ENCODE results near the gene COPS7B.
"Not testable (repeated sequence)": the region's sequence is repeated elsewhere in the genome, so short reads cannot be mapped to it uniquely, and the experiment has no call there.

Gene COPS7B

DNA sequence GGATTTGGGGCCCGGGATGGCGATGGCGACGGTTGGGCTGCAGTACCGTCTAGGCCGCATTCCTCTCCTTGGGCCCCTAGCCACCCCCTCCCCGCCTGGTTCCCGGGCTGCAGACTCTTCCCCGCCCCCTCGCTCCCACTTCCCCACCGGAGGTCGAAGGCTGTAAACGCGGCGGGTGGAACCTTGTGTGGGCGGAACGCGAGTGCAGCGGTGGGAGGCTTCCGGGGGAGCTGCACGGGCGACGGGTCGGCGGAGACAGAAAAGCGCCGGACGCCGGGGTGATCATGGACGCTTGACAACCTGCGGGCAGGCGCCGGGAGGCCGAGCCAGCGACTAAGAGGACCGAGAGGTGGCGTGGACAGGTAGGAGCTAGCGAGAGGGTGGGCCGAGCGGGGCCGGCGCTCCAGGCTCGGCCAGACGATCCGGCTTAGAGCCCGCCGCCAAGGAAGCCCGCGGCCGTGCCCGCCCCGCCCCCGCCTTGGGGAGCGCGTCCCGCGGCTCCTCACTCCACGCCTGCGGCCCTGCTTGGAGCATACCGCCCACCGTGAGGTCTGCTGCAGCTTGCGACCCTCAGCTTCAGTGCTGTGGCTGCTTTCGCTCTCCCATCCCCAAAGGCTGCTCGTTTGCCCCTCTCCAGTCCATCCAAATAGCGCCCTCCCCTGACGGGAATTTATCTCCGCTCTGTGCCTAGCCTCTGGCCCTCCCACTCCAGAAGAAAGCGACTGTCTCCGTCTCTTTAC lies at the start of gene COPS7B:
TSS of gene COPS7B (plus strand) at position 269 of the 740 bp plus-strand sequence. CDS start 2,126 bp downstream, outside the sequence.
- DNase-seq (ENCODE audit: low spot score): peak; percentile 85

GRCh38 chr2:231737761-231738160 lies 48.5 kb upstream of the COPS7B start:
- DNase-seq (ENCODE audit: low spot score): no peak

GRCh38 chr2:231743376-231744116 lies 42.7 kb upstream of the COPS7B start:
- DNase-seq (ENCODE audit: low spot score): no peak

GRCh38 chr2:231745303-231746038 lies 40.8 kb upstream of the COPS7B start:
- DNase-seq (ENCODE audit: low spot score): no peak

DNA sequence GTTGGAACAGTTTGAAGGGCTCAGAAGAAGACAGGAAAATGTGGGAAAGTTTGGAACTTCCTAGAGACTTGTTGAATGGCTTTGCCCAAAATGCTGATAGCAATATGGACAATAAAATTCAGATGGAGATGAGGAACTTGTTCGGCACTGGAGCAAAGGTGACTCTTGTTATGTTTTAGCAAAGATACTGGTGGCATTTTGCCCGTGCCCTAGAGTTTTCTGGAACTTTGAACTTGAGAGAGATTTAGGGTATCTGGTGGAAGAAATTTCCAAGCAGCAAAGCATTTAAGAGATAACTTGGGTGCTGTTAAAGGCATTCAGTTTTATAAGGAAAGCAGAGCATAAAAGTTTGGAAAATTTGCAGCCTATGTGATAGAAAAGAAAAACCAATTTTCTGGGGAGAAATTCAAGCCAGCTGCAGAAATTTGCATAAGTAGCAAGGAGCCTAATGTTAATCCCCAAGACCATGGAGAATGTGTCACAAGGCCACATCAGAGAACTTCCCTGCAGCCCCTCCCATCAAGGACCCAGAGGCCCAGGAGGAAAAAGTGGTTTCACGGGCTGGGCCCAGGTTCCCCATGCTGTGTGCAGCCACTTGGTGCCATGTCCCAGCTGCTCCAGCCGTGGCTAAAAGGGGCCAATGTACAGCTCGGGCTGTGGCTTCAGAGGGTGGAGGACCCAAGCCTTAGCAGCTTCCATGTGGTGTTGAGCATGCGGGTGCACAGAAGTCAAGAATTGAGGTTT lies 37.9 kb upstream of the COPS7B start:
- DNase-seq (ENCODE audit: low spot score): not testable (repeated sequence)

GRCh38 chr2:231749016-231749415 lies 37.2 kb upstream of the COPS7B start:
- not testable (repeated sequence) for DNase-seq (ENCODE audit: low spot score)

DNA sequence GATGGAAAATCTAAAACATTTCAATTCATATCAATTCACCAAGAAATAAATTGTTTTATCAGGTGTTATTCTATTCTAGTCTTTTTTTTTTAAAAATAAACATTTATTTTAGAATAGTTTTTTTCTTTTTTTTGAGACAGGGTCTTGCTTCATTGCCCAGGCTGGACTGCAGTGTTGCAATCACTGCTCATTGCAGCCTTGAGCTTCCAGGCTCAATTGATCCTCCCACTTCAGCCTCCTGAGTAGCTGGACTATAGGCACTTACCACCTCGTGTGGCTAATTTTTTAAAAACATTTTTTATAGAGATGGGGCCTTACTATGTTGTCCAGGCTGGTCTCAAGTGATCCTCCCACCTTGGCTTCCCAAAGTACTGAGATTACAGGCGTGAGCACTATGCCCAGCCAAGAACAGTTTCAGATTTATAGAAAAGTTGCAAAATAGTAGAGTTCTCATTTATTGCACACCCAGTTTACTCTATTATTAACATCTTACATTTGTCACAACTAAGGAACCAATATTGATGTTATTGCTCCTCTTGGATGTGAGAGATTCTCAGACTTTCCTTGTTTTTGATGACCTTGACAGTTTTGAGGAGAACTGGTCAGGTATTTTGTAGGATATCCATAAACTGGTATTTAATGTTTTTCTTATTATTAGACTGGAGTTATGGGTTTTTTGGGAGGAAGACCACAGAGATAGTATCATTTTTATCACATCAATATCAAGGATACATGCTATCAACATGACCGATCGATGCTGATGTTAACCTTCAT lies 35.0 kb upstream of the COPS7B start:
- no peak for DNase-seq (ENCODE audit: low spot score)

GRCh38 chr2:231752061-231752460 lies 34.2 kb upstream of the COPS7B start:
- DNase-seq (ENCODE audit: low spot score): no peak

GRCh38 chr2:231761735-231762134 lies 24.5 kb upstream of the COPS7B start:
- DNase-seq (ENCODE audit: low spot score): no peak

DNA sequence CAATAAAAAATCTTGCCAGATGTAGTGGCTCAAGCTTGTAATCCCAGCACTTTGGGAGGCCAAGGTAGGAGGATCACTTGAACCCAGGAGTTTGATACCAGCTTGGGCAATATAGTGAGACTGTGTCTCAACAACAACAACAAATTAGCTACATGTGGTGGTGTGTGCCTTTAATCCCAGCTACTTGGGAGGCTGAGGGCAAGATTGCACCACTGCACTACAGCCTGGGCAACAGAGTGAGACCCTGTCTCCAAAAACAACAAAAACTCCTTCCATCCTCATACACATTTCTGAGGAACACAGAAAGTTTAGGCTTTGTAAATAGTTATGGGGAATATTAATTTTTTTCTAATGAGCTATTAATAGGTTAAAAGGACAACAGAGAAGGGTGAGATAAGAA lies 22.1 kb upstream of the COPS7B start:
- no peak for DNase-seq (ENCODE audit: low spot score)

DNA sequence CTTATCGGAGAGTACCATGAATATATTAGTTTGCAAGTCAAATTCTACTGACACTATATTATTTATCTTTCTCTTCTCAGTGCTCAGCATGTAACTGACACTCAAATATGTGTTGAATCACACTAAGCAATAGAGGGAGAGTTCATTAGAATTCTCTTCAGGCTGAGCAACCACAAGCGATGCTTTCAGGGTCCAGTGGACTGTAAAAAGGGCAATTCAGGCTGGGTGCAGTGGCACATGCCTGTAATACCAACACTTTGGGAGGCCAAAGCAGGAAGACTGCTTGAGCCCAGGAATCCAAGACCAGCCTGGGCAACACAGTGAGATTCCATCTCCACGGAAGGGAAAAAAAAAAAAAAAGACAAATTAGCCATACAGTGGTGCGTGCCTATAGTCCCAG lies 21.5 kb upstream of the COPS7B start:
- DNase-seq (ENCODE audit: low spot score): peak; percentile 94

GRCh38 chr2:231765496-231765929 lies 20.7 kb upstream of the COPS7B start:
- DNase-seq (ENCODE audit: low spot score): no peak

DNA sequence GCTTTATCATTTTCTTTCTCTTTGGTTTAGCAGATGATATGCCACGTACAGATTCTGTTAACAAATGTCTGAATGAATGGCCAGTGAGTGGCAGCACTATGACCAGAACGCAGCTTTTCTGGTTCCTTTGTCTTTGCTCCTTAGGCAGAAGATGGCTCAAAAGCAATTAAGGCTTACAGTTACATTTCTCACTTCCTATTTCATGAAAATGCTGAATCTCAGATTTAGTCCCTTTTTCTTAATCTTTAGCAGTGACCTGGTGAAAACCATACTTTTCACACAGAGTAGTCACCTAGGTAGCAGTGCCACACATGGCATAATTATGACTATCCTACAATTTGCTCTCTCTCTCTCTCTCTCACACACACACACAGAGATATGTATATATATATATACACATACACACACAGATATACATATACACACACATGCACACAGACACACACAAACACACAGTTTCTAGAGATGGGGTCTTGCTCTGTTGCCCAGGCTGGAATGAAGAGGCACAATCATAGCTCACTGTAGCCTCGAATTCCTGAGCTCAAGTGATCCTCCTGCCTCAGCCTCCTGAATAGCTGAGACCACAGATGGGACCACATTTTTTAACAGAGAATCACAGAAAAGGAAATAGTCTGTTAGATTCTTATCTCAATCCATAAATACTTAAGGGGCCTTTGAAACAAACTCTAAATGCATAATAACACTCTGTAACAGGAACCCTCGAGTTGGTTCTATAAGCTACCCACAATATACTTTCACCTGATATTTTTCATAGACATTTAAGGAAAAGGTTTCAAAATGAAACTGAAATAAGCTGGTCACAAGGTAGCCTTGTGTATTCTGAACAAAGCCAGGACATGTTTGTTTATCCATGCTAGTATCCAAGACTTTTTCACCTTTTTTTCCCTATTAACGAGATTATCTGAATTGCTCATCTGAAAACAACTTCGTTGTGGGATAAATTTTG lies 16.8 kb upstream of the COPS7B start:
- DNase-seq (ENCODE audit: low spot score): no peak

DNA sequence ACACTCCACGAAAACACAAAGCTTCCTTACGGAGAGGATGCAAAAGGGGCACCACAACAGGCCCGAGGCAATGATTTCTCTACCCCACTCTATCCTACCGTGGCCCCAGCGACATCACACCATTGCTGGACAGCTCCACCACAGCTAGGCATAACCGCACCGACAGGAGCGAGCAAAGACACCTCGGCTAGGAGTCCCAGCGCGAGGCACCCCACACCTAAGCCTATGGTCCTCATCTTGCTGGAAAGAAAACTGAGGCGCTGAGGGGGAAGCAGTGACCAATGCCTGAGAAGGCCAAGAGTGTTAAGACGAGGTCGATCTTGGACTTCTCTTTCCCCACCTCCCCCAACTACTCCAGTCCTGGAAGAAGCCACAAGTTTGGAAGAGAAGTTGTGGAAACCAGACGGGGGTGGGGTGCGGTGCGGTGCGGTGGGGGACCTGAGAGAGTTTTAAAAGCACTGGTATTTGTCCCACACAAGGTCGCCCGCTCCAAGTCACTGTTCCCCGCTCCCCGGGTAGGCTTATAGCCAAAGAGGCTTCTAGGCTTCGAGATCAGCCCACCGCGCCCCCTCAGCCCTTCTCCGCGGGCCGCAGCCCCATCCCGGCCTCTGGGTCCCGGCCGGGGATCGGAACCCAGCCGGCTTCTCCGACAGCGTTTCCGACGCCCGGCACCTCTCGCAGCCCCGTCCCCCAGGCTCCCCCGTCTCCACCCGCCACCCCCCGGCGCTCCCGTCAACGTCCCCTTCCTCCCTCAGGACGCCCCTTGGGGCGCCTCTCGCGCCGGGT lies 5.9 kb upstream of the COPS7B start:
- DNase-seq (ENCODE audit: low spot score): peak; percentile 38

GRCh38 chr2:231780909-231781797 lies 5.1 kb upstream of the COPS7B start, which contains the start of gene PDE6D:
PDE6D (minus strand) TSS chr2:231781282; CDS start chr2:231781114, 168 bp downstream.
- DNase-seq (ENCODE audit: low spot score): peak; percentile 99

DNA sequence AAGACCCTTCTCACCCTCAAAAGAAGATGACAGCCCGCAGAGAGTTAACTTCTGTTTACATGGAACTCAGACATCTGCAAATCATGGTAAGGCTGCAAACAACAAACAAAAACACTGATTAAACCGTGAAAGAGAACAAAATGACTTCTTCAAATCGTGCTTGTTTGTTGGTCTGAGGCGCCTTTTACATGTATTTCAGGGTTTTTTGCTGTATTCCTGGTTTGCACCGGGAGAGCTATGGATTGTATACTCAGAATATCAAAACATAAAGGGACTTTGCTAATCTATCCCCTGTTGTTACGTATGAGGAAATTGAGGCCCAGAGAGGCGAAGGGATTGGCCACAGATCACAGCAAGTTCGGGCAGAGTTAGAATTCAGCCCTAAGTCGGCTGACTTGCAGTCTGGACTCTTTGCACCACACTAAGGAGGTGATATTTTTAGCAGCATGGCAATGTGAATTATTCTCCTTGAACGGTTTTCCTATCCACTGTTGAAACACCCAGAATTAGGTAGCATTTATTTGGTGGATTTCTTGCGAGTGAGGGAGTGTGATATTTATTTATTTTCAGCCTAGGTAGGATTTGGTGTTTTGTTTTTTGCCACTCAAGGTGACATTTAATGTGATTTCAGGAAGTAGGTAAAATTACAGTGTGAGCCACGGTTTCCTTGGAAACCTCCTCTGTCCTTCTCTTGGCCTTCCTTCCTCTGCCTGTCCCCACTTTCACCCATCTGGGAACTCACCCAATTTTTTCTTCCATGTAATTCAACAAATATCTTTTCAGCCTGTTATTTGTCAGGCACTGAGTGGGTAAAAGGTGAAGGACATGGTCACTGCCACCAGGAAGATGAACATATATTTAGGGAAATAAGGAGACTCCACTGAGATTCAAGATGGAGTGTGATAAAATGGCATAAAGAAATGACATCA lies 4.2 kb upstream of the COPS7B start:
- peak; percentile 50 for DNase-seq (ENCODE audit: low spot score)

- no peak for DNase-seq (ENCODE audit: low spot score)
Observed at GRCh38 chr2:231785413-231785812, 832 bp upstream of the COPS7B start.
